H1 (cell line): ENCODE data around the gene FAM149B1. TPM values are rescaled to one million over a fixed set of nuclear protein-coding genes. Genes with fewer than 3 reads are reported as not detected.

Experiments
- CTCF ChIA-PET: fragments of 300-600 bp; sonication (Branson Sonifier 250); formaldehyde crosslinking; loops from one replicate; lab custom pipeline; 2021; ENCODE audit not compliant: partially characterized antibody; lab: Charles Lee
- POLR2A ChIA-PET: fragments of 300-600 bp; sonication (Branson Sonifier 250); formaldehyde crosslinking; loops from one replicate; lab custom pipeline; 2021; ENCODE audit warnings: inconsistent platforms; ENCODE audit not compliant: partially characterized antibody; lab: Charles Lee
- DNase-seq, 2 experiments: peaks; one replicate each; pipeline versions ENCODE4 v3.0.0 to v3.0.0-alpha.2; 2010 to 2022; ENCODE audit warnings: low spot score in 2 of 2, low read depth in 1 of 2, mixed read lengths in 1 of 2
- FAIRE-seq: peaks from 2 replicates; lab custom pipeline; 2011; peaks lifted over from hg19 to GRCh38; lab: Jason Lieb, UNC
- H2AFZ ChIP-seq: 2 replicates; pipeline ENCODE4 v1.8.1; 2012; ENCODE audit warnings: low read length, inconsistent platforms
- H2AK5ac ChIP-seq: 2 replicates; pipeline ENCODE4 v1.6.1; 2013; ENCODE audit warnings: low read depth, low read length
- H2BK120ac ChIP-seq: replicated peaks from 2 replicates; pipeline ENCODE3; 2013; ENCODE audit warnings: low read depth, low read length, inconsistent platforms
- H2BK12ac ChIP-seq: 2 replicates; pipeline ENCODE4 v1.6.1; 2013; ENCODE audit warnings: low read depth, low read length
- H2BK15ac ChIP-seq: 2 replicates; pipeline ENCODE4 v1.6.1; 2013; ENCODE audit warnings: low read length
- H2BK20ac ChIP-seq: 2 replicates; pipeline ENCODE4 v1.6.1; 2013; ENCODE audit warnings: low read length
- H2BK5ac ChIP-seq: 2 replicates; pipeline ENCODE4 v1.6.1; 2013; ENCODE audit warnings: low read depth, low read length
- H3K14ac ChIP-seq: 2 replicates; pipeline ENCODE4 v1.6.1; 2013; ENCODE audit warnings: inconsistent platforms; ENCODE audit not compliant: insufficient read length
- H3K18ac ChIP-seq: 2 replicates; pipeline ENCODE4 v1.6.1; 2013; ENCODE audit warnings: low read length; ENCODE audit errors: extremely low read depth
- H3K23ac ChIP-seq: 2 replicates; pipeline ENCODE4 v1.6.1; 2013; ENCODE audit warnings: inconsistent platforms; ENCODE audit not compliant: insufficient read length
- H3K23me2 ChIP-seq: 2 replicates; pipeline ENCODE4 v1.6.1; 2013; ENCODE audit warnings: low read depth, low read length
- H3K27ac ChIP-seq: 2 replicates; pipeline ENCODE4 v1.6.1; 2011; ENCODE audit warnings: low read depth, low read length, inconsistent platforms
- H3K27me3 ChIP-seq, 4 experiments: replicated peaks in 1 of 4; 1 replicate in 1 of 4; 2 replicates in 3 of 4; pipeline versions ENCODE4 v1.6.1 to v1.8.1; 2011 to 2013; ENCODE audit warnings: low read length in 3 of 4, mild to moderate bottlenecking in 3 of 4, inconsistent platforms in 2 of 4, mixed read lengths in 2 of 4, moderate library complexity in 1 of 4; ENCODE audit not compliant: control insufficient read depth in 3 of 4, insufficient read depth in 3 of 4; ENCODE audit errors: extremely low read depth in 1 of 4
- H3K36me3 ChIP-seq, 4 experiments: 2 replicates each; pipeline versions ENCODE4 v1.6.1 to v1.8.1; 2011 to 2013; ENCODE audit warnings: mild to moderate bottlenecking in 4 of 4, low read length in 3 of 4, moderate library complexity in 2 of 4, control low read depth in 1 of 4, inconsistent platforms in 1 of 4; ENCODE audit not compliant: insufficient read depth in 4 of 4, control insufficient read depth in 2 of 4
- H3K4ac ChIP-seq: replicated peaks from 2 replicates; pipeline ENCODE3; 2013; ENCODE audit warnings: low read length, low read depth, mixed read lengths, inconsistent platforms; ENCODE audit not compliant: insufficient read length
- H3K4me1 ChIP-seq, 4 experiments: replicated peaks in 1 of 4; 1 replicate in 1 of 4; 2 replicates in 3 of 4; pipeline versions ENCODE4 v1.6.1 to v1.8.1; 2011 to 2013; ENCODE audit warnings: low read length in 3 of 4, inconsistent platforms in 2 of 4, mixed read lengths in 1 of 4; ENCODE audit not compliant: insufficient read depth in 4 of 4, control insufficient read depth in 3 of 4
- H3K4me2 ChIP-seq, 2 experiments: 2 replicates each; pipeline versions ENCODE4 v1.6.1 to v1.8.1; 2011 to 2013; ENCODE audit warnings: low read depth in 2 of 2, low read length in 2 of 2, control low read depth in 1 of 2, inconsistent platforms in 1 of 2, mild to moderate bottlenecking in 1 of 2; ENCODE audit not compliant: insufficient read depth in 1 of 2
- H3K4me3 ChIP-seq, 4 experiments: fragments of 200-600, 300-600 bp in 1 of 4; sonication (generic), shearing (Covaris generic), sonication (Bioruptor Twin) in 1 of 4; 2 replicates each; pipeline versions ENCODE4 v1.5.1 to v1.8.1; 2011 to 2016; ENCODE audit warnings: low read length in 4 of 4, low read depth in 3 of 4, control low read depth in 2 of 4, inconsistent platforms in 2 of 4, mild to moderate bottlenecking in 2 of 4, mixed read lengths in 1 of 4, moderate library complexity in 1 of 4; ENCODE audit not compliant: insufficient read depth in 2 of 4; ENCODE audit errors: extremely low read depth in 1 of 4
- H3K56ac ChIP-seq: replicated peaks from 2 replicates; pipeline ENCODE3; 2013; ENCODE audit warnings: low read depth, mild to moderate bottlenecking, mixed read lengths, low read length, inconsistent platforms; ENCODE audit not compliant: insufficient read length
- H3K79me1 ChIP-seq: 2 replicates; pipeline ENCODE4 v1.6.1; 2013; ENCODE audit warnings: low read depth, low read length, control low read depth
- H3K79me2 ChIP-seq, 2 experiments: 2 replicates each; pipeline versions ENCODE4 v1.6.1 to v1.8.1; 2012 to 2013; ENCODE audit warnings: low read length in 2 of 2, mild to moderate bottlenecking in 2 of 2, inconsistent platforms in 1 of 2; ENCODE audit not compliant: insufficient read depth in 2 of 2, control insufficient read depth in 1 of 2
- H3K9ac ChIP-seq, 4 experiments: replicated peaks in 1 of 4; 1 replicate in 1 of 4; 2 replicates in 3 of 4; pipeline versions ENCODE4 v1.6.1 to v1.8.1; 2011 to 2013; ENCODE audit warnings: low read depth in 3 of 4, low read length in 3 of 4, control low read depth in 2 of 4, mild to moderate bottlenecking in 2 of 4, moderate library complexity in 2 of 4, inconsistent platforms in 1 of 4; ENCODE audit errors: extremely low read depth in 1 of 4
- H3K9me3 ChIP-seq, 2 experiments: 2 replicates each; pipeline versions ENCODE4 v1.6.1 to v1.8.1; 2012 to 2013; ENCODE audit warnings: mild to moderate bottlenecking in 2 of 2, moderate library complexity in 2 of 2, control low read depth in 1 of 2, inconsistent platforms in 1 of 2, low read depth in 1 of 2, low read length in 1 of 2, mixed read lengths in 1 of 2; ENCODE audit not compliant: insufficient read depth in 2 of 2
- H4K20me1 ChIP-seq, 2 experiments: replicated peaks in 1 of 2; 2 replicates each; pipeline versions ENCODE3 to v1.8.1; 2011 to 2013; ENCODE audit warnings: inconsistent platforms in 2 of 2, low read length in 2 of 2, mild to moderate bottlenecking in 1 of 2; ENCODE audit not compliant: insufficient read depth in 2 of 2, control insufficient read depth in 1 of 2
- H4K5ac ChIP-seq: 2 replicates; pipeline ENCODE4 v1.6.1; 2013; ENCODE audit warnings: low read length, low read depth, mixed read lengths, inconsistent platforms; ENCODE audit not compliant: insufficient read length
- H4K8ac ChIP-seq: 2 replicates; pipeline ENCODE4 v1.8.0; 2013; ENCODE audit warnings: mild to moderate bottlenecking, moderate library complexity, low read length, inconsistent platforms; ENCODE audit not compliant: insufficient read depth; ENCODE audit errors: extremely low read depth
- H4K91ac ChIP-seq: replicated peaks from 2 replicates; pipeline ENCODE3; 2013; ENCODE audit warnings: low read length, mixed read lengths, inconsistent platforms; ENCODE audit not compliant: insufficient read length
- CHD2 ChIP-seq: IDR thresholded peaks from 2 replicates; pipeline ENCODE4 v1.6.1; 2012; ENCODE audit warnings: low read length, improper control_type of control experiment
- CREB1 ChIP-seq: IDR thresholded peaks from 2 replicates; pipeline ENCODE4 v1.6.1; 2012; ENCODE audit warnings: inconsistent platforms
- GTF2F1 ChIP-seq: IDR thresholded peaks from 2 replicates; pipeline ENCODE4 v1.6.1; 2012; ENCODE audit warnings: low read depth, low read length, improper control_type of control experiment, borderline replicate concordance
- KDM1A ChIP-seq: fragments of 200-600, 300-600 bp; sonication (generic); IDR thresholded peaks from 2 replicates; pipeline ENCODE4 v1.7.1; 2016; ENCODE audit warnings: mild to moderate bottlenecking, low read length, borderline replicate concordance
- SAP30 ChIP-seq: fragments of 300-600 bp; sonication (generic); IDR thresholded peaks from 2 replicates; pipeline ENCODE4 v1.7.1; 2012; ENCODE audit warnings: low read length, moderate library complexity, mild to moderate bottlenecking, inconsistent platforms; ENCODE audit not compliant: insufficient read depth, insufficient replicate concordance
- SIN3A ChIP-seq, 2 experiments: IDR thresholded peaks in 1 of 2; conservative IDR thresholded peaks in 1 of 2; 2 replicates each; pipeline ENCODE4 v1.6.1; 2011 to 2012; ENCODE audit warnings: low read length in 2 of 2, improper control_type of control experiment in 1 of 2, low read depth in 1 of 2, mild to moderate bottlenecking in 1 of 2
- SP4 ChIP-seq: IDR thresholded peaks from 2 replicates; pipeline ENCODE4 v1.6.1; 2012; ENCODE audit warnings: low read length, inconsistent platforms
- TAF1 ChIP-seq: IDR thresholded peaks from 2 replicates; pipeline ENCODE4 v1.6.1; 2011; ENCODE audit warnings: mild to moderate bottlenecking, low read depth, low read length
- YY1 ChIP-seq: IDR thresholded peaks from 2 replicates; pipeline ENCODE4 v1.6.1; 2011; ENCODE audit warnings: low read depth, mild to moderate bottlenecking, low read length
- WGBS, 2 experiments: shearing (Covaris generic) in 1 of 2; methylation state at CpG; one replicate each; pipeline versions ENCODE4 v1.1.6 to v1.1.7; 2013 to 2015; ENCODE audit warnings: low lambda C conversion rate in 2 of 2, mixed read lengths in 2 of 2, inconsistent platforms in 1 of 2, low coverage in 1 of 2, missing lambda C conversion rate in 1 of 2; ENCODE audit not compliant: insufficient replicate concordance in 2 of 2, insufficient coverage in 1 of 2, insufficient read length in 1 of 2; ENCODE audit errors: extremely low coverage in 1 of 2, missing lambda C conversion rate in 1 of 2; 5-methylcytosine and 5-hydroxymethylcytosine counted together
- polyA plus RNA-seq, 7 experiments: library from polyadenylated mRNA; depleted of rRNA in 3 of 7; stranded (reverse) in 5 of 7; unstranded in 2 of 7; fragments of >200 nt in 5 of 7; fragments of 200-250 nt in 2 of 7; gene quantifications; 1 replicate in 5 of 7; 2 replicates in 1 of 7; 4 replicates in 1 of 7; pipeline versions ENCODE4 v1.2.1 to v1.2.3, GENCODE V29; 2011 to 2013; ENCODE audit warnings: missing spikeins in 2 of 7, mixed read lengths in 2 of 7
- total RNA-seq: library from RNA; stranded (reverse); fragmentation: NEBNext Ultra II Directional; extraction: Animal tissue kit (Norgen Biotek cat#: 25700); gene quantifications from 2 replicates; pipeline ENCODE4 v1.2.1, GENCODE V29; 2021
- TF ChIP-seq, protein P1 (sequence below): IDR thresholded peaks from 2 replicates; pipeline ENCODE4 v1.6.1; 2011; ENCODE audit warnings: low read length, improper control_type of control experiment

Gene FAM149B1
- total and polyA plus RNA-seq, 2 of the 8 experiments (the other 6 are each of a cell fraction or from before 2014, with no cell fraction given), result 16.8 to 21.9 TPM

DNA sequence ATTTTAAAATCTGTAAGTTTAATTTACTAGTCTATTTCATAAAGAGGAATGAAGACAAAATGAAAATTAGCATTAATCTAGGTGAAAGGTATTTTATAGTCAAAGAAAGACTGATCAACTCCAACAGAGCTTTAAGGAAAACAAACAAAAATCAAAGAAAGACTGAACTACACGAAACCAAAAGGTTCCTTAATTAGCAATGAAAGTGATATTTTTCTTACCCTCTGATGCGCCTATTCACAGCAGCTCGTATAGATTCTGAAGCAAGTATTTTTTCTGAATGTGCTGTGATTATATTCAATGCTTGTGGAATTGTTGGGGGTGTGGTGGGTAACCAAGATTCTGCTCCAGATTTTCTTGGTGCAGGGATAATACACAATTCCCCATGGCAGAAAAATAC is 11.9 kb upstream of the FAM149B1 start:
- POLR2A ChIA-PET, result interaction anchor here (1.0 kb wide), 1 partner anchor 13 kb away, joined by 3 read pairs; no protein-coding TSS in a partner anchor
- FAIRE-seq, result no peak
- no peak for TF ChIP-seq GTF2F1
- TF ChIP-seq SAP30, result no peak
- TF ChIP-seq TAF1, result no peak
- TF ChIP-seq, protein P1, sequence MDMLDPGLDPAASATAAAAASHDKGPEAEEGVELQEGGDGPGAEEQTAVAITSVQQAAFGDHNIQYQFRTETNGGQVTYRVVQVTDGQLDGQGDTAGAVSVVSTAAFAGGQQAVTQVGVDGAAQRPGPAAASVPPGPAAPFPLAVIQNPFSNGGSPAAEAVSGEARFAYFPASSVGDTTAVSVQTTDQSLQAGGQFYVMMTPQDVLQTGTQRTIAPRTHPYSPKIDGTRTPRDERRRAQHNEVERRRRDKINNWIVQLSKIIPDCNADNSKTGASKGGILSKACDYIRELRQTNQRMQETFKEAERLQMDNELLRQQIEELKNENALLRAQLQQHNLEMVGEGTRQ, result no peak
- TF ChIP-seq SIN3A (conservative IDR thresholded peaks at IDR 0.05 in 1 of 2, IDR thresholded peaks at IDR 0.05 in 1 of 2; ENCODE audit: low read depth in 1 of 2, low read length in 2 of 2), result no peak
- no peak for TF ChIP-seq CHD2
- no peak for TF ChIP-seq CREB1
- TF ChIP-seq KDM1A, result no peak
- no peak for TF ChIP-seq YY1
- no peak for TF ChIP-seq SP4

More for the DNA sequence above, 11.9 kb upstream of the FAM149B1 start:
- 98% methylated on average over 3 of the region's 3 CpGs; no CpG with 5 or more reads in 1 of the 2 experiments for WGBS, 2 experiments
- Histone ChIP-seq H3K23ac (no peak overlapping the region), H3K36me3 (peaks cover 3 to 37% (median 22%) of the 10 kb centered on the region in 4 experiments; a peak in 7 of 8 replicates), H3K4ac (no peak overlapping the region), H3K4me1 (no peaks in the 10 kb centered on the region), H2BK5ac (no peak overlapping the region), H2AK5ac (no peak overlapping the region), H3K23me2 (no peaks in the 10 kb centered on the region), H3K9me3 (no peaks in the 10 kb centered on the region), H4K8ac (no peak overlapping the region), H3K27me3 (no peaks in the 10 kb centered on the region), H3K56ac (no peak overlapping the region), H3K18ac (no peak overlapping the region), H4K20me1 (peaks cover 0 to 2% of the 10 kb centered on the region in 2 experiments), H2AFZ (no peak overlapping the region), H3K79me1 (no peaks in the 10 kb centered on the region; the same call in 1 of the 2 replicates), H2BK15ac (no peak overlapping the region), H3K4me3 (no peak overlapping the region), H4K5ac (no peak overlapping the region), H3K4me2 (no peak overlapping the region), H3K9ac (no peak overlapping the region), H2BK120ac (no peak overlapping the region), H3K79me2 (peaks cover 0 to 9% of the 10 kb centered on the region in 2 experiments; a peak in 2 of 4 replicates), H4K91ac (no peak overlapping the region), H3K27ac (no peak overlapping the region), H2BK12ac (no peak overlapping the region), H2BK20ac (no peak overlapping the region), H3K14ac (no peak overlapping the region)
- CTCF ChIA-PET, result interaction anchor here (0.6 to 0.8 kb wide), 2 partner anchors 12 to 17 kb away, joined by 3 read pairs; partner anchors contain the start of genes ECD and FAM149B1
- no peak for DNase-seq
